H1 (cell line): ENCODE measurements around the gene GTF2IRD1. TPM values are rescaled to one million over a fixed set of nuclear protein-coding genes. Genes with fewer than 3 reads are reported as not detected.

Source experiments
- CTCF ChIA-PET: fragments of 300-600 bp; sonication (Branson Sonifier 250); formaldehyde crosslinking; loops from one replicate; lab custom pipeline; 2021; ENCODE audit not compliant: partially characterized antibody; lab: Charles Lee
- POLR2A ChIA-PET: fragments of 300-600 bp; sonication (Branson Sonifier 250); formaldehyde crosslinking; loops from one replicate; lab custom pipeline; 2021; ENCODE audit warnings: inconsistent platforms; ENCODE audit not compliant: partially characterized antibody; lab: Charles Lee
- DNase-seq, 2 experiments: peaks; one replicate each; pipeline versions ENCODE4 v3.0.0 to v3.0.0-alpha.2; 2010 to 2022; ENCODE audit warnings: low spot score in 2 of 2, low read depth in 1 of 2, mixed read lengths in 1 of 2
- FAIRE-seq: peaks from 2 replicates; lab custom pipeline; 2011; peaks lifted over from hg19 to GRCh38; lab: Jason Lieb, UNC
- H2AFZ ChIP-seq: 2 replicates; pipeline ENCODE4 v1.8.1; 2012; ENCODE audit warnings: low read length, inconsistent platforms
- H2AK5ac ChIP-seq: 2 replicates; pipeline ENCODE4 v1.6.1; 2013; ENCODE audit warnings: low read depth, low read length
- H2BK120ac ChIP-seq: replicated peaks from 2 replicates; pipeline ENCODE3; 2013; ENCODE audit warnings: low read depth, low read length, inconsistent platforms
- H2BK12ac ChIP-seq: 2 replicates; pipeline ENCODE4 v1.6.1; 2013; ENCODE audit warnings: low read depth, low read length
- H2BK15ac ChIP-seq: 2 replicates; pipeline ENCODE4 v1.6.1; 2013; ENCODE audit warnings: low read length
- H2BK20ac ChIP-seq: 2 replicates; pipeline ENCODE4 v1.6.1; 2013; ENCODE audit warnings: low read length
- H2BK5ac ChIP-seq: 2 replicates; pipeline ENCODE4 v1.6.1; 2013; ENCODE audit warnings: low read depth, low read length
- H3K14ac ChIP-seq: 2 replicates; pipeline ENCODE4 v1.6.1; 2013; ENCODE audit warnings: inconsistent platforms; ENCODE audit not compliant: insufficient read length
- H3K18ac ChIP-seq: 2 replicates; pipeline ENCODE4 v1.6.1; 2013; ENCODE audit warnings: low read length; ENCODE audit errors: extremely low read depth
- H3K23ac ChIP-seq: 2 replicates; pipeline ENCODE4 v1.6.1; 2013; ENCODE audit warnings: inconsistent platforms; ENCODE audit not compliant: insufficient read length
- H3K23me2 ChIP-seq: 2 replicates; pipeline ENCODE4 v1.6.1; 2013; ENCODE audit warnings: low read depth, low read length
- H3K27ac ChIP-seq: 2 replicates; pipeline ENCODE4 v1.6.1; 2011; ENCODE audit warnings: low read depth, low read length, inconsistent platforms
- H3K27me3 ChIP-seq, 4 experiments: replicated peaks in 1 of 4; 1 replicate in 1 of 4; 2 replicates in 3 of 4; pipeline versions ENCODE4 v1.6.1 to v1.8.1; 2011 to 2013; ENCODE audit warnings: low read length in 3 of 4, mild to moderate bottlenecking in 3 of 4, inconsistent platforms in 2 of 4, mixed read lengths in 2 of 4, moderate library complexity in 1 of 4; ENCODE audit not compliant: control insufficient read depth in 3 of 4, insufficient read depth in 3 of 4; ENCODE audit errors: extremely low read depth in 1 of 4
- H3K36me3 ChIP-seq, 4 experiments: 2 replicates each; pipeline versions ENCODE4 v1.6.1 to v1.8.1; 2011 to 2013; ENCODE audit warnings: mild to moderate bottlenecking in 4 of 4, low read length in 3 of 4, moderate library complexity in 2 of 4, control low read depth in 1 of 4, inconsistent platforms in 1 of 4; ENCODE audit not compliant: insufficient read depth in 4 of 4, control insufficient read depth in 2 of 4
- H3K4ac ChIP-seq: replicated peaks from 2 replicates; pipeline ENCODE3; 2013; ENCODE audit warnings: low read length, low read depth, mixed read lengths, inconsistent platforms; ENCODE audit not compliant: insufficient read length
- H3K4me1 ChIP-seq, 4 experiments: replicated peaks in 1 of 4; 1 replicate in 1 of 4; 2 replicates in 3 of 4; pipeline versions ENCODE4 v1.6.1 to v1.8.1; 2011 to 2013; ENCODE audit warnings: low read length in 3 of 4, inconsistent platforms in 2 of 4, mixed read lengths in 1 of 4; ENCODE audit not compliant: insufficient read depth in 4 of 4, control insufficient read depth in 3 of 4
- H3K4me2 ChIP-seq, 2 experiments: 2 replicates each; pipeline versions ENCODE4 v1.6.1 to v1.8.1; 2011 to 2013; ENCODE audit warnings: low read depth in 2 of 2, low read length in 2 of 2, control low read depth in 1 of 2, inconsistent platforms in 1 of 2, mild to moderate bottlenecking in 1 of 2; ENCODE audit not compliant: insufficient read depth in 1 of 2
- H3K4me3 ChIP-seq, 4 experiments: fragments of 200-600, 300-600 bp in 1 of 4; sonication (generic), shearing (Covaris generic), sonication (Bioruptor Twin) in 1 of 4; 2 replicates each; pipeline versions ENCODE4 v1.5.1 to v1.8.1; 2011 to 2016; ENCODE audit warnings: low read length in 4 of 4, low read depth in 3 of 4, control low read depth in 2 of 4, inconsistent platforms in 2 of 4, mild to moderate bottlenecking in 2 of 4, mixed read lengths in 1 of 4, moderate library complexity in 1 of 4; ENCODE audit not compliant: insufficient read depth in 2 of 4; ENCODE audit errors: extremely low read depth in 1 of 4
- H3K56ac ChIP-seq: replicated peaks from 2 replicates; pipeline ENCODE3; 2013; ENCODE audit warnings: low read depth, mild to moderate bottlenecking, mixed read lengths, low read length, inconsistent platforms; ENCODE audit not compliant: insufficient read length
- H3K79me1 ChIP-seq: 2 replicates; pipeline ENCODE4 v1.6.1; 2013; ENCODE audit warnings: low read depth, low read length, control low read depth
- H3K79me2 ChIP-seq, 2 experiments: 2 replicates each; pipeline versions ENCODE4 v1.6.1 to v1.8.1; 2012 to 2013; ENCODE audit warnings: low read length in 2 of 2, mild to moderate bottlenecking in 2 of 2, inconsistent platforms in 1 of 2; ENCODE audit not compliant: insufficient read depth in 2 of 2, control insufficient read depth in 1 of 2
- H3K9ac ChIP-seq, 4 experiments: replicated peaks in 1 of 4; 1 replicate in 1 of 4; 2 replicates in 3 of 4; pipeline versions ENCODE4 v1.6.1 to v1.8.1; 2011 to 2013; ENCODE audit warnings: low read depth in 3 of 4, low read length in 3 of 4, control low read depth in 2 of 4, mild to moderate bottlenecking in 2 of 4, moderate library complexity in 2 of 4, inconsistent platforms in 1 of 4; ENCODE audit errors: extremely low read depth in 1 of 4
- H3K9me3 ChIP-seq, 2 experiments: 2 replicates each; pipeline versions ENCODE4 v1.6.1 to v1.8.1; 2012 to 2013; ENCODE audit warnings: mild to moderate bottlenecking in 2 of 2, moderate library complexity in 2 of 2, control low read depth in 1 of 2, inconsistent platforms in 1 of 2, low read depth in 1 of 2, low read length in 1 of 2, mixed read lengths in 1 of 2; ENCODE audit not compliant: insufficient read depth in 2 of 2
- H4K20me1 ChIP-seq, 2 experiments: replicated peaks in 1 of 2; 2 replicates each; pipeline versions ENCODE3 to v1.8.1; 2011 to 2013; ENCODE audit warnings: inconsistent platforms in 2 of 2, low read length in 2 of 2, mild to moderate bottlenecking in 1 of 2; ENCODE audit not compliant: insufficient read depth in 2 of 2, control insufficient read depth in 1 of 2
- H4K5ac ChIP-seq: 2 replicates; pipeline ENCODE4 v1.6.1; 2013; ENCODE audit warnings: low read length, low read depth, mixed read lengths, inconsistent platforms; ENCODE audit not compliant: insufficient read length
- H4K8ac ChIP-seq: 2 replicates; pipeline ENCODE4 v1.8.0; 2013; ENCODE audit warnings: mild to moderate bottlenecking, moderate library complexity, low read length, inconsistent platforms; ENCODE audit not compliant: insufficient read depth; ENCODE audit errors: extremely low read depth
- H4K91ac ChIP-seq: replicated peaks from 2 replicates; pipeline ENCODE3; 2013; ENCODE audit warnings: low read length, mixed read lengths, inconsistent platforms; ENCODE audit not compliant: insufficient read length
- ATF2 ChIP-seq: IDR thresholded peaks from 2 replicates; pipeline ENCODE4 v1.6.1; 2012; ENCODE audit warnings: low read length, inconsistent platforms
- BACH1 ChIP-seq: IDR thresholded peaks from 2 replicates; pipeline ENCODE4 v1.6.1; 2012; ENCODE audit warnings: low read length, improper control_type of control experiment
- BRCA1 ChIP-seq: IDR thresholded peaks from 2 replicates; pipeline ENCODE4 v1.6.1; 2012; ENCODE audit warnings: low read depth, low read length, improper control_type of control experiment
- CREB1 ChIP-seq: IDR thresholded peaks from 2 replicates; pipeline ENCODE4 v1.6.1; 2012; ENCODE audit warnings: inconsistent platforms
- GABPA ChIP-seq: IDR thresholded peaks from 2 replicates; pipeline ENCODE4 v1.6.1; 2011; ENCODE audit warnings: mild to moderate bottlenecking, low read length, moderate library complexity, borderline replicate concordance; ENCODE audit not compliant: insufficient read depth
- JUN ChIP-seq: IDR thresholded peaks from 2 replicates; pipeline ENCODE4 v1.6.1; 2011; ENCODE audit warnings: low read depth, mild to moderate bottlenecking, improper control_type of control experiment, low read length
- NANOG ChIP-seq: IDR thresholded peaks from 2 replicates; pipeline ENCODE4 v1.6.1; 2011; ENCODE audit warnings: low read length, low read depth, mild to moderate bottlenecking, inconsistent platforms; ENCODE audit not compliant: insufficient read depth, poor library complexity, severe bottlenecking
- SIN3A ChIP-seq, 2 experiments: IDR thresholded peaks in 1 of 2; conservative IDR thresholded peaks in 1 of 2; 2 replicates each; pipeline ENCODE4 v1.6.1; 2011 to 2012; ENCODE audit warnings: low read length in 2 of 2, improper control_type of control experiment in 1 of 2, low read depth in 1 of 2, mild to moderate bottlenecking in 1 of 2
- SP2 ChIP-seq: IDR thresholded peaks from 2 replicates; pipeline ENCODE4 v1.6.1; 2012; ENCODE audit warnings: mild to moderate bottlenecking, low read length, inconsistent platforms
- TAF1 ChIP-seq: IDR thresholded peaks from 2 replicates; pipeline ENCODE4 v1.6.1; 2011; ENCODE audit warnings: mild to moderate bottlenecking, low read depth, low read length
- WGBS, 2 experiments: shearing (Covaris generic) in 1 of 2; methylation state at CpG; one replicate each; pipeline versions ENCODE4 v1.1.6 to v1.1.7; 2013 to 2015; ENCODE audit warnings: low lambda C conversion rate in 2 of 2, mixed read lengths in 2 of 2, inconsistent platforms in 1 of 2, low coverage in 1 of 2, missing lambda C conversion rate in 1 of 2; ENCODE audit not compliant: insufficient replicate concordance in 2 of 2, insufficient coverage in 1 of 2, insufficient read length in 1 of 2; ENCODE audit errors: extremely low coverage in 1 of 2, missing lambda C conversion rate in 1 of 2; 5-methylcytosine and 5-hydroxymethylcytosine counted together
- polyA plus RNA-seq, 7 experiments: library from polyadenylated mRNA; depleted of rRNA in 3 of 7; stranded (reverse) in 5 of 7; unstranded in 2 of 7; fragments of >200 nt in 5 of 7; fragments of 200-250 nt in 2 of 7; gene quantifications; 1 replicate in 5 of 7; 2 replicates in 1 of 7; 4 replicates in 1 of 7; pipeline versions ENCODE4 v1.2.1 to v1.2.3, GENCODE V29; 2011 to 2013; ENCODE audit warnings: missing spikeins in 2 of 7, mixed read lengths in 2 of 7
- total RNA-seq: library from RNA; stranded (reverse); fragmentation: NEBNext Ultra II Directional; extraction: Animal tissue kit (Norgen Biotek cat#: 25700); gene quantifications from 2 replicates; pipeline ENCODE4 v1.2.1, GENCODE V29; 2021

Gene GTF2IRD1
- total and polyA plus RNA-seq, 2 of the 8 experiments (the other 6 are each of a cell fraction or from before 2014, with no cell fraction given) = 27.4 to 45.4 TPM

DNA sequence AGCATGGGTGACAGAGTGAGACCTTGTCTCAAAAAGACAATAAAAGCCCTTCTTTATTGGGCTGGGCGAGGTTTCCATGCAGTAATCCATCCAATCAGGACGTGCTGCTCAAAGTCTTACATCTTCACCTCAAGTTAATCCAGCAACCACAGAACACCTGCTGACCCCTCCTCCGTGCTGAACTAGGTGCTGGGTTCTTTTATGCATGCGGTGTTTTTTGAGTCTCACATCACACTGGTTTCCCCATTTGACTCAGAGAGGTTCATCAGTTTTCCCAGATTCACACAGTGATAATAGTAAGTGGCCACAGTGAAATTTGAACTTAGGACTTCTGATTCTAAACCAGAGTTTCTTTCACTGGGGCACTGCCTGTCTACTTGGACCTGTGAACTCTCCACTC is 145.5 kb downstream of the GTF2IRD1 start:
- H3K9ac ChIP-seq = no peak overlapping the region
- H3K79me1 ChIP-seq = no peaks in the 10 kb centered on the region
- no peak overlapping the region for H3K4me2 ChIP-seq
- H2BK120ac ChIP-seq = no peak overlapping the region
- peaks cover 5 to 39% (median 16%) of the 10 kb centered on the region in 4 experiments; a peak in 7 of 8 replicates for H3K36me3 ChIP-seq
- no peaks in the 10 kb centered on the region for H3K27me3 ChIP-seq
- no peak overlapping the region for H3K27ac ChIP-seq
- WGBS, 2 experiments = 91% methylated on average over 4 of the region's 4 CpGs; no CpG with 5 or more reads in 1 of the 2 experiments
- no peaks in the 10 kb centered on the region for H3K4me1 ChIP-seq
- H3K4ac ChIP-seq = no peak overlapping the region
- ChIA-PET CTCF (no interaction called here), POLR2A (no interaction called here)
- no peak overlapping the region for H2AFZ ChIP-seq
- no peak overlapping the region for H3K18ac ChIP-seq
- H2BK5ac ChIP-seq = no peak overlapping the region
- H3K14ac ChIP-seq = no peak overlapping the region
- no peak overlapping the region for H4K8ac ChIP-seq
- no peak overlapping the region for H3K4me3 ChIP-seq
- H3K56ac ChIP-seq = no peak overlapping the region
- no peaks in the 10 kb centered on the region for H3K79me2 ChIP-seq
- H2AK5ac ChIP-seq = no peak overlapping the region
- no peak overlapping the region for H4K5ac ChIP-seq
- no peak for FAIRE-seq
- no peak for DNase-seq
- H3K9me3 ChIP-seq = no peaks in the 10 kb centered on the region
- no peak overlapping the region for H2BK12ac ChIP-seq
- TF ChIP-seq BACH1 (no peak), BRCA1 (no peak), GABPA (no peak), NANOG (no peak), ATF2 (no peak), SP2 (no peak), SIN3A (conservative IDR thresholded peaks at IDR 0.05 in 1 of 2, IDR thresholded peaks at IDR 0.05 in 1 of 2; ENCODE audit: low read depth in 1 of 2, low read length in 2 of 2) (no peak), TAF1 (no peak), CREB1 (no peak), JUN (no peak)
- H4K20me1 ChIP-seq = no peaks in the 10 kb centered on the region
- no peak overlapping the region for H2BK20ac ChIP-seq
- no peak overlapping the region for H3K23ac ChIP-seq
- H3K23me2 ChIP-seq = no peaks in the 10 kb centered on the region
- H4K91ac ChIP-seq = no peak overlapping the region
- H2BK15ac ChIP-seq = no peak overlapping the region
